ENCODE data around the gene EYA2.

EYA2 gene

GRCh38 chr20:46935394-46936017 is 40.9 kb downstream of the EYA2 start:
- TF ChIP-seq POLR2A (IDR thresholded peaks at IDR 0.05; ENCODE audit: low read depth, low read length) (no peak), POLR2AphosphoS5 (IDR thresholded peaks at IDR 0.05; ENCODE audit: low read depth, low read length) (no peak), TAF1 (IDR thresholded peaks at IDR 0.05; ENCODE audit: borderline replicate concordance, low read depth, low read length) (no peak)

GRCh38 chr20:46936415-46937156 is 41.9 kb downstream of the EYA2 start:
- no peak for DNase-seq (ENCODE audit: insufficient read length)
- TF ChIP-seq POLR2A (IDR thresholded peaks at IDR 0.05; ENCODE audit: low read depth, low read length): no peak
- no peak for TF ChIP-seq TAF1 (IDR thresholded peaks at IDR 0.05; ENCODE audit: borderline replicate concordance, low read depth, low read length)
- TF ChIP-seq POLR2AphosphoS5 (IDR thresholded peaks at IDR 0.05; ENCODE audit: low read depth, low read length): no peak
- FAIRE-seq: no peak

More at GRCh38 chr20:46935394-46936017, 40.9 kb downstream of the EYA2 start:
- DNase-seq (ENCODE audit: insufficient read length) (no peak), FAIRE-seq (no peak)

GRCh38 chr20:46937157-46937523 is 42.5 kb downstream of the EYA2 start:
- TF ChIP-seq POLR2A (IDR thresholded peaks at IDR 0.05; ENCODE audit: low read depth, low read length) (no peak), TAF1 (IDR thresholded peaks at IDR 0.05; ENCODE audit: borderline replicate concordance, low read depth, low read length) (no peak), POLR2AphosphoS5 (IDR thresholded peaks at IDR 0.05; ENCODE audit: low read depth, low read length) (no peak)
- DNase-seq (ENCODE audit: insufficient read length) (no peak), FAIRE-seq (no peak)

- no peak for DNase-seq (ENCODE audit: insufficient read length)
- no peak for FAIRE-seq
- TF ChIP-seq POLR2AphosphoS5 (IDR thresholded peaks at IDR 0.05; ENCODE audit: low read depth, low read length) (no peak), POLR2A (IDR thresholded peaks at IDR 0.05; ENCODE audit: low read depth, low read length) (no peak), TAF1 (IDR thresholded peaks at IDR 0.05; ENCODE audit: borderline replicate concordance, low read depth, low read length) (no peak)
These were observed 43.0 kb downstream of the EYA2 start for GRCh38 chr20:46937533-46938226.

GRCh38 chr20:46938434-46938833 is 43.8 kb downstream of the EYA2 start:
- DNase-seq (ENCODE audit: insufficient read length): no peak
- no peak for TF ChIP-seq POLR2AphosphoS5 (IDR thresholded peaks at IDR 0.05; ENCODE audit: low read depth, low read length)
- TF ChIP-seq POLR2A (IDR thresholded peaks at IDR 0.05; ENCODE audit: low read depth, low read length): no peak
- TF ChIP-seq TAF1 (IDR thresholded peaks at IDR 0.05; ENCODE audit: borderline replicate concordance, low read depth, low read length): no peak
- no peak for FAIRE-seq

- TF ChIP-seq POLR2AphosphoS5 (IDR thresholded peaks at IDR 0.05; ENCODE audit: low read depth, low read length) (no peak), TAF1 (IDR thresholded peaks at IDR 0.05; ENCODE audit: borderline replicate concordance, low read depth, low read length) (no peak), POLR2A (IDR thresholded peaks at IDR 0.05; ENCODE audit: low read depth, low read length) (no peak)
- no peak for FAIRE-seq
- no peak for DNase-seq (ENCODE audit: insufficient read length)
These were observed 44.7 kb downstream of the EYA2 start for GRCh38 chr20:46939031-46939965.

- FAIRE-seq (no peak), DNase-seq (ENCODE audit: insufficient read length) (no peak)
- no peak for TF ChIP-seq POLR2A (IDR thresholded peaks at IDR 0.05; ENCODE audit: low read depth, low read length)
- TF ChIP-seq POLR2AphosphoS5 (IDR thresholded peaks at IDR 0.05; ENCODE audit: low read depth, low read length): no peak
- TF ChIP-seq TAF1 (IDR thresholded peaks at IDR 0.05; ENCODE audit: borderline replicate concordance, low read depth, low read length): no peak
These were observed 46.0 kb downstream of the EYA2 start for GRCh38 chr20:46940616-46941015.

- DNase-seq (ENCODE audit: insufficient read length) (no peak), FAIRE-seq (no peak)
- TF ChIP-seq POLR2A (IDR thresholded peaks at IDR 0.05; ENCODE audit: low read depth, low read length): no peak
- TF ChIP-seq POLR2AphosphoS5 (IDR thresholded peaks at IDR 0.05; ENCODE audit: low read depth, low read length): no peak
- no peak for TF ChIP-seq TAF1 (IDR thresholded peaks at IDR 0.05; ENCODE audit: borderline replicate concordance, low read depth, low read length)
These were observed 46.8 kb downstream of the EYA2 start for GRCh38 chr20:46941404-46941803.

- no peak for FAIRE-seq
- no peak for TF ChIP-seq POLR2AphosphoS5 (IDR thresholded peaks at IDR 0.05; ENCODE audit: low read depth, low read length)
- TF ChIP-seq TAF1 (IDR thresholded peaks at IDR 0.05; ENCODE audit: borderline replicate concordance, low read depth, low read length): no peak
- TF ChIP-seq POLR2A (IDR thresholded peaks at IDR 0.05; ENCODE audit: low read depth, low read length): no peak
- DNase-seq (ENCODE audit: insufficient read length): no peak
These were observed 49.4 kb downstream of the EYA2 start for GRCh38 chr20:46943861-46944591.

- DNase-seq (ENCODE audit: insufficient read length): no peak
- TF ChIP-seq POLR2AphosphoS5 (IDR thresholded peaks at IDR 0.05; ENCODE audit: low read depth, low read length): no peak
- TF ChIP-seq POLR2A (IDR thresholded peaks at IDR 0.05; ENCODE audit: low read depth, low read length): no peak
- no peak for TF ChIP-seq TAF1 (IDR thresholded peaks at IDR 0.05; ENCODE audit: borderline replicate concordance, low read depth, low read length)
- FAIRE-seq: no peak
These were observed 50.8 kb downstream of the EYA2 start for GRCh38 chr20:46945465-46945864.
